H1 (cell line): ENCODE results near the gene COL4A2. TPM values are rescaled to one million over a fixed set of nuclear protein-coding genes. Genes with fewer than 3 reads are reported as not detected.

Source experiments
- CTCF ChIP-seq, 3 experiments: IDR thresholded peaks; 1 replicate in 2 of 3; 2 replicates in 1 of 3; pipeline versions ENCODE4 v1.5.1 to v1.6.1; 2011; ENCODE audit warnings: low read length in 3 of 3, mild to moderate bottlenecking in 3 of 3, inconsistent platforms in 2 of 3, low read depth in 1 of 3, moderate library complexity in 1 of 3; ENCODE audit not compliant: insufficient read depth in 1 of 3; ENCODE audit errors: control extremely low read depth in 1 of 3
- EGR1 ChIP-seq: IDR thresholded peaks from 2 replicates; pipeline ENCODE4 v1.6.1; 2011; ENCODE audit warnings: low read depth, low read length, borderline replicate concordance
- KDM5A ChIP-seq: fragments of 200-600 bp; IDR thresholded peaks from 2 replicates; pipeline ENCODE4 v1.7.1; 2012; ENCODE audit warnings: mild to moderate bottlenecking, low read length, inconsistent platforms, mixed read lengths
- RXRA ChIP-seq: IDR thresholded peaks from 2 replicates; pipeline ENCODE4 v1.6.1; 2011; ENCODE audit warnings: low read depth, mild to moderate bottlenecking, low read length, moderate library complexity; ENCODE audit not compliant: insufficient read depth
- polyA plus RNA-seq, 7 experiments: library from polyadenylated mRNA; depleted of rRNA in 3 of 7; stranded (reverse) in 5 of 7; unstranded in 2 of 7; fragments of >200 nt in 5 of 7; fragments of 200-250 nt in 2 of 7; gene quantifications; 1 replicate in 5 of 7; 2 replicates in 1 of 7; 4 replicates in 1 of 7; pipeline versions ENCODE4 v1.2.1 to v1.2.3, GENCODE V29; 2011 to 2013; ENCODE audit warnings: missing spikeins in 2 of 7, mixed read lengths in 2 of 7
- total RNA-seq: library from RNA; stranded (reverse); fragmentation: NEBNext Ultra II Directional; extraction: Animal tissue kit (Norgen Biotek cat#: 25700); gene quantifications from 2 replicates; pipeline ENCODE4 v1.2.1, GENCODE V29; 2021

COL4A2 gene
- total and polyA plus RNA-seq, 2 of the 8 experiments (the other 6 are each of a cell fraction or from before 2014, with no cell fraction given) = 80.4 to 87.3 TPM

- TF ChIP-seq CTCF (IDR thresholded peaks at IDR 0.05; ENCODE audit: control extremely low read depth in 1 of 3, insufficient read depth in 1 of 3, low read depth in 1 of 3, low read length in 3 of 3) (no peak), EGR1 (no peak), RXRA (no peak), KDM5A (no peak)
Measured at GRCh38 chr13:110479648-110480047, 172.6 kb downstream of the COL4A2 start (continued).
